ENCODE results near the gene CIITA.
A peak's percentile ranks its signal among the peaks of the same experiment; 100 is the strongest.
"Not testable (repeated sequence)": the region's sequence is repeated elsewhere in the genome, so short reads cannot be mapped to it uniquely, and the experiment has no call there.

The CIITA gene

GRCh38 chr16:10876799-10877341, at the start of gene CIITA:
CIITA (plus strand) TSS chr16:10877202; CDS start chr16:10877331, 129 bp downstream.
- DNase-seq (ENCODE audit: low spot score) = peak; percentile 78

GRCh38 chr16:10827691-10828341, 49.2 kb upstream of the CIITA start:
- DNase-seq (ENCODE audit: low spot score) = no peak

GRCh38 chr16:10828851-10829366, 48.1 kb upstream of the CIITA start:
- DNase-seq (ENCODE audit: low spot score) = no peak

GRCh38 chr16:10829390-10830098, 47.5 kb upstream of the CIITA start:
- DNase-seq (ENCODE audit: low spot score) = not testable (repeated sequence)

- not testable (repeated sequence) for DNase-seq (ENCODE audit: low spot score)
These were observed 46.8 kb upstream of the CIITA start for GRCh38 chr16:10830240-10830639.

GRCh38 chr16:10831894-10832886, 44.8 kb upstream of the CIITA start:
- DNase-seq (ENCODE audit: low spot score) = no peak

GRCh38 chr16:10833271-10833670, 43.7 kb upstream of the CIITA start:
- DNase-seq (ENCODE audit: low spot score) = no peak

GRCh38 chr16:10834130-10834529, 42.9 kb upstream of the CIITA start:
- DNase-seq (ENCODE audit: low spot score) = no peak

GRCh38 chr16:10834766-10835165, 42.2 kb upstream of the CIITA start:
- DNase-seq (ENCODE audit: low spot score) = no peak

GRCh38 chr16:10835281-10835931, 41.6 kb upstream of the CIITA start:
- no peak for DNase-seq (ENCODE audit: low spot score)

GRCh38 chr16:10836174-10836853, 40.7 kb upstream of the CIITA start:
- DNase-seq (ENCODE audit: low spot score) = no peak

- DNase-seq (ENCODE audit: low spot score) = no peak
These were observed 38.3 kb upstream of the CIITA start for GRCh38 chr16:10838621-10839278.

GRCh38 chr16:10839279-10839666, 37.7 kb upstream of the CIITA start:
- no peak for DNase-seq (ENCODE audit: low spot score)

- DNase-seq (ENCODE audit: low spot score) = no peak
These were observed 36.3 kb upstream of the CIITA start for GRCh38 chr16:10840703-10841102.

GRCh38 chr16:10846213-10846998, 30.6 kb upstream of the CIITA start:
- DNase-seq (ENCODE audit: low spot score) = no peak

- no peak for DNase-seq (ENCODE audit: low spot score)
These were observed 29.8 kb upstream of the CIITA start for GRCh38 chr16:10847176-10847575.

- DNase-seq (ENCODE audit: low spot score) = no peak
These were observed 27.1 kb upstream of the CIITA start for GRCh38 chr16:10849736-10850477.

- DNase-seq (ENCODE audit: low spot score) = no peak
These were observed 26.5 kb upstream of the CIITA start for GRCh38 chr16:10850478-10850850.

- no peak for DNase-seq (ENCODE audit: low spot score)
These were observed 25.5 kb upstream of the CIITA start for GRCh38 chr16:10851512-10851911.
